DMS153 (cell line): ENCODE data around the gene ARHGAP1.

Experiments used
- DNase-seq: peaks from one replicate; lab custom pipeline; 2025; lab: John Stamatoyannopoulos, UW

The ARHGAP1 gene

DNA sequence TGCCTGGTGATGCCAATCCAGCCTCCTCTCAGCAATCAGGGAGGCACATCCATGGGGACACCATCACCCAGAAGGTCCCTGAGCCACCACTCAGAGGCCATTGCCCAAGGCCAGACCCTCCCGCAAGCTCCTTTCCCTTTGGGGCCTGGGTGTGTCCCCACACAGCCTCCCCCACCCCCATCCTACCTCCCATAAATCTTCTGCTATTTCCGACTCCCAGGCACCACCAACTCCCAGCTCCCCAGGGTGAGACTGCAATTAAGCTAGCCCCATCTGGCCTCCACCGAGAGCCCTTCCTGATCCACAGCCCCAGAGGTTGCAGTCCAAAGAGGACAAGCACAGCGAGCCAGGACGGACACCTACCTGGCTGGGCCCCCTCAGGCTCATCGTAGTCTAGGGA is 6.3 kb downstream of the ARHGAP1 start:
- DNase-seq, result no peak

GRCh38 chr11:46693597-46694012 is 6.8 kb downstream of the ARHGAP1 start:
- DNase-seq, result no peak

DNA sequence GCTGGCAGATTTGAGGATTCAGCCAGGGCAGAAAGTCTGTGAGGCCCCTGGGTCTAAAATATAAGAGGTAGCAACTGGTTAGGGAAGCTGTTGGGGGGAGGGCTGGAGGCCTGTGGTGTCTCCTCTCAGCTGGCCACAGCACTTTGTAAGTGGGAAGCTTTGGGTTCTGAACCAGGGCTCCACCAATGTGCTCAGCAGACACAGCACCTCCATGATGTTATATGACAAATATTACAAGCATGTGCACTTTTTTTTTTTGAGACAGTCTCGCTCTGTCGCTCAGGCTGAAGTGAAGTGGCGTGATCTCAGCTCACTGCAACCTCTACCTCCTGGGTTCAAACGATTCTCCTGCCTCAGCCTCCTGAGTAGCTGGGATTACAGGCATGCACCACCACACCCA is 8.0 kb downstream of the ARHGAP1 start:
- no peak for DNase-seq

GRCh38 chr11:46690702-46691101 is 9.7 kb downstream of the ARHGAP1 start:
- DNase-seq, result no peak

- DNase-seq, result peak; percentile 94
These were observed 13.3 kb downstream of the ARHGAP1 start for GRCh38 chr11:46686886-46687795.

DNA sequence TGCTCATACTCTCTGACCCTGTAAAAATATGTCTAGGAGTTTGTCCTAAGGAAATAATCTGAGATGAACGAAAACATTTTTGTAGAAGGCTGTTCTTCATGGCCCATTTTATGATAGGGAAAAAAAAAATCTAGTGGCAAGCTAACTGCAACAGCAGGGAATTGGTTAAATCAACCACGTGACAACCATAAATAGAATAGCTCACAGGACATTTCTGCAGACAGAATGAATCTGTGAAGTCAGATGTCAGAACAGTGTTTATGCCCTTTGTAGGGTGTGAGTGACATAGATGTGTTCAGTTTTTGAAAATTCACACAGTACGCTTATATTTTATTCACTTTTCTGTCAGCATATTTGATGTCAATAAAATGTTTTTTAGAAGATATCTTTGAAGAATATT is 16.1 kb downstream of the ARHGAP1 start:
- no peak for DNase-seq

DNA sequence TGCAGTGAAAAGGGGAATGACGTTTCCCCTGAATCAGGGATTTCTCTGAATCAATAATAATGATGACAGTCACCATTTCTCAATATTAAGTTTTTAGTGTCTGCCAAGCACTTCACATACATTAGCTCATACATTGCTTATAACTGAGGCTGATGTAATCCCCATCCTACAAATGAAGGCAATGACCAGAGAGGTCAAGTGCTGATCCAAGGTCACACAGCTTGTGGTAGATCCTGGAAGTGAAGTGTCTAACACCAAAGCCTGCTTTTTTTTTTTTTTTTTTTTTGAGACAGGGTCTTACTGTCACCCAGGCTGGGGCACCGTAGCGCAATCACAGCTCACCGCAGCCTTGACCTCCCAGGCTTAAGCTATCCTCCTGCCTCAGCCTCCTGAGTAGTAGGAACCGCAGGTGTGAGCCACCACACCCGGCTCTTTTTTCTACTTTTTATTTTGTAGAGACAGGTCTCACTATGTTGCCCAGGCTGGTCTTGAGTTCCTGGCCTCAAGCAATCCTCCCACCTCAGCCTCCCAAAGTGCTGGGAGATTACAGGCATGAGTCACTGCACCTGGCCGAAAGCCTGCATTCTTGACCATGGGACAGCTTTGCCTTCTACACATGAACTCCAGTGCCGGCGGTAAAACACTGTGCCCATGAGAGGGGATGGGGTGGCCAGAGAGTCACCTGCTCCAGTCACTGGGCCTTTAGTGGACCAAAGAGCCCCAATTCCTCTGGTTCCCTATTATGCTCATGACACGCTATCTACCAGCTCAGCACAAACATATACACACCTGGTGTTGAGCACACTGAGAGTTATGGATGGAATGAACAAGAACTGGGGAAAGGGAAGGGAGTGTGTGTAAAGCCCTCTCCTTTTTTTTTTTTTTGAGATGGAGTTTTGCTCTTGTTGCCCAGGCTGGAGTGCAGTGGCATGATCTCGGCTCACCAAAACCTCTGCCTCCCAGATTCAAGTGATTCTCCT is 17.4 kb downstream of the ARHGAP1 start:
- DNase-seq, result no peak

DNA sequence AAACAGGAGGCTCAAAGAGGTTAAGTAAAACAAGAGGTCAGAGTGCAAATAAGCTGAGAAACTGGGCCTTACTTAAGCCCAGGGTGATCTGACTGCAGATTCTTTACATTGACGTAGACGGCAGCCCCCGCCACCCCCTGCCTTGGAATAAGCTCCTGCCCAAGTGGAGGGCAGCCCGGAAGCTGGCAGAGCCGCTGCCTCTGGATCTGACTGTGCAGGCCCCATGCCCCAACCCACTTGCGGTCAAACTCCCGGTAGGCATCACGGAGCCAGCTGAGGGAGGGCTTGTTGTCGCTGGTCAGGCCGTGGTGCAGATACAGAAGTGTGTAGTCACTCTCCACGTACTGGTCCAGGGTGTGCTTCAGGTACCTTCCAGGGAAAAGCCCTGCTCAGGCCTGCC is 18.6 kb downstream of the ARHGAP1 start:
- DNase-seq, result no peak

GRCh38 chr11:46680815-46681214 is 19.6 kb downstream of the ARHGAP1 start:
- DNase-seq, result no peak

GRCh38 chr11:46680164-46680760 is 20.2 kb downstream of the ARHGAP1 start:
- DNase-seq, result no peak

DNA sequence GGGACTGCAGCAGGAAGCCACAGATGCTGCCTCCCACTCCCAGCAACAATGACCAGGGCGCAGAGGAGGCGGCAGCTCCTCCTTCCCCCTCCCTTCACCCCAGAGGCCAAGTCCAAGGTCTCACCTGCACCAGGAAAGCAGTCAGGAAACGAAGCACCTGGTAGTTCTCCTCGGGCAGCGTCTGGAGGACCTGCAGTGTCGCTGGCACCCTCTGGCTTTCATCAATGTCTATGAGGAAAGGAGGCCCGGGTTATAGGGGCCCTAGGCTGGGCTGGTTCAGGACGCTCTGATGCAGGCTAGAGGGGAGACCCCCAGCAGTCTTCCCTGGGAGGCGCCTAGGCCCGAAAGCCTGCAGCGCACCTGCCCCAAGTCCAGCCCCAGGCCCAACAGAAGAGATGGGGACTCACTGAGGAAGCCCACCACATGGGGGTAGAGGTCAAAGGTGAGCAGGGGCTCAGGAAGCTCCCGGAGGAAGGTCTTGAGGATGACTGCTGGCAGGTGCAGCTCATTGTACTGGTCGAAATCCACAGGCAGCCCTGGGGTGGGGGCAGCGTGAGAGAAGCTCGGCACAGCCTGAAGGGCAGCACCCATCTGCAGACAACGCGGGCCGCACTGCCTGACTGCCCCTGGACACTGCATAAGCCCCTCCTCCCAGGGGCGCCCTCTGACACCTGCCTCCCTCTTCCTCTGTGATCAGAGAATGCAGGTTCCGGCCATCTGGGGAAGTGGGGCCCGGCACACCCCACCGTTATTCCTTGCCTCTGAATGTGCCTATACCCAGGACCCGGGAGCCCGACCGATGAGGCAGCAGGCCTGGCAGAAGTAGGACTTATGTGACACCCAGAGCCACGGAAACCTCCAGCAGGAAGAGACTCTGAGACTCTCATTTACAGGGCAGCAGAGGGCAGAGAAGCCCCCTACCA is 20.9 kb downstream of the ARHGAP1 start:
- no peak for DNase-seq

GRCh38 chr11:46678741-46679130 is 21.7 kb downstream of the ARHGAP1 start:
- no peak for DNase-seq

GRCh38 chr11:46677991-46678740 is 22.3 kb downstream of the ARHGAP1 start:
- no peak for DNase-seq

- DNase-seq, result no peak
These were observed 23.2 kb downstream of the ARHGAP1 start for GRCh38 chr11:46677169-46677568.

GRCh38 chr11:46676436-46677158 is 23.8 kb downstream of the ARHGAP1 start:
- DNase-seq, result no peak

- no peak for DNase-seq
These were observed 24.5 kb downstream of the ARHGAP1 start for GRCh38 chr11:46675949-46676348.

DNA sequence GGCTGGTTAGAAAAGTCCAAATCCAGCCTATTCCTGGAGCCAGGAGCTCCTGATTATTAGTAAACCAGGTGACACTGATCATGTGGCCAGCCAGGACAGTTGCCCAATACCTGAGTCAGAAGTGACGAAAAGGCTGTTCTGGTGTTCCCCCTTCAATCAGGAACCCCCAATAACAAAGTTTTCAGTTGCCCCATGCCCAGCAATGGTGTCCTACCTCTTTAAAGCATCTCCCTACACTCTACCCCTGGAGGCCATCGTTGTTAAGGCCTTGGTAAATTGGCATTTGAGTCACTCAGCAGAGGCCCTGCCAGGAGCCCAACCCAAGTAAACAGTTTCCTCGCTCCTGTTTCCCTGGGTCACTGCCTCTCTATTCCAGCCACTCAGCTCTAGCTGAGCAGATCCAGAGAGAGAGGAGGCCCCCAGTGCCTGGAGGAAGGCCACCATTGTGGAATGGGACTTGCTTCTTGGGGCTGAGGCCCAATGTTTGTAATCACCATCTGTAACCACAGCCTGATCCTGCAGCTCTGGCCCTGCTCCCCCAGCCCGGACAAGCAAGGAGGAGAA is 25.0 kb downstream of the ARHGAP1 start:
- no peak for DNase-seq

DNA sequence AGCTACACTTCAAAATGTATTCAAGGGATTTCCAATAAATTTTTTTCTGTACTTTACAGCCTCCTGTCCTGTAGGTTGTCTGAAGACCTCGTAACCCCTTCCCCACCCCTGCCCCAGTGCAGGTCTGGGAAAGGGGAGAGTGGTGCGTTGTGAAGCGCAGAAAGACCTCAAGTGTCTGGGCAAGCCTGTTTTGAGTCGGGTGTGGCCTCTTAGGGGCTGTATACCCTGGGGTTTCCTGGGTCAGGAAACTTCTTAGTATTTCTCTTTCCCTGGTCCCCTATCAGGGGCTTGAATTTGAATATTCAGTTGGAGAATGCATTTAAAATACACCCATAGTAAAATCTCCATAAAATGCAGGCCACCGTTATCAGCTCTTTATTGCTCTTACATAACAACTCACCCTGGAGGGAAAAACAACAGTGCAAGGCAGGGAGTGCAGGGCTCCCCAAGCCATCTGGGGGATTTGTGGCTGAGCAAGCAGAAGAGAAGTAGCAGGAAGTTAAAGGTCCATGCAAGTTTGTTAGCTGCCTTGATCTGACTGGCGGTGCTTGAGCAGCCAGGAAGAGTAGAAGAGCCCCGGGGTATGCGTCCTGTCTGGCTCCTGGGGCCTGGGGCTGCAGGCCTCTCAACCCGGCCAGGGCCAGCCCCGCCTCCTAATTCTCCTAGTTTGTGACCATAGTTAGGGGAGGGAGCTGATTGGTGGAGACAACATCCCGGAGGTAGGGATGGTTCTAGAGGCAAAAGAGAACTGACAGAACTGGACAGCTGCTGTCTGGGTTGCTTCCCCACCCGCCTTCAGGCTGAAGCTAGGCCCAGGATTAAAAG is 25.7 kb downstream of the ARHGAP1 start:
- DNase-seq, result no peak
